Daoy (cell line): ENCODE results near the gene TPST1. TPM values are rescaled to one million over a fixed set of nuclear protein-coding genes. Genes with fewer than 3 reads are reported as not detected.
"Not testable (repeated sequence)": the region's sequence is repeated elsewhere in the genome, so short reads cannot be mapped to it uniquely, and the experiment has no call there.

Experiments used
- DNase-seq: peaks from one replicate; pipeline ENCODE4 v3.0.0-alpha.2; 2015; ENCODE audit warnings: low read depth
- total RNA-seq: library from RNA; depleted of rRNA; stranded (reverse); fragments of >200 nt; shearing (Covaris generic); gene quantifications from 2 replicates; pipeline ENCODE4 v1.2.3, GENCODE V29; 2014

The TPST1 gene
- total RNA-seq, 1 experiment from 2014 or later, result 87.1 TPM

DNA sequence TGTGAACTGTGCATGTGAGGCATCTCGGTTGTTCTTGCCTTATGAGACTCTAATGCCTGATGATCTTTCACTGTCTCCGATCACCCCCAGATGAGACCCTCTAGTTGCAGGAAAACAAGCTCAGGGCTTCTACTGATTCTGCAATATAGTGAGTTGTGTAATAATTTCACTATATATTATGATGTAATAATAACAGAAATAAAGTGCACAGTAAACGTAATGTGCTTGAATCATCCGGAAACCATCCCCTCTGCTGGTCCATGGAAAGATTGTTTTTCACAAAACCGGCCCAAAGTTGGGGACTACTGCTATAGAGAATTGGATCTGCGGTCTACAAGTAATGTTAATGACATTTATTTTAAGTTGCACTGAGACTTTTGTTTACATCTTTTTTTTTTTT lies 126.7 kb downstream of the TPST1 start:
- DNase-seq, result no peak

DNA sequence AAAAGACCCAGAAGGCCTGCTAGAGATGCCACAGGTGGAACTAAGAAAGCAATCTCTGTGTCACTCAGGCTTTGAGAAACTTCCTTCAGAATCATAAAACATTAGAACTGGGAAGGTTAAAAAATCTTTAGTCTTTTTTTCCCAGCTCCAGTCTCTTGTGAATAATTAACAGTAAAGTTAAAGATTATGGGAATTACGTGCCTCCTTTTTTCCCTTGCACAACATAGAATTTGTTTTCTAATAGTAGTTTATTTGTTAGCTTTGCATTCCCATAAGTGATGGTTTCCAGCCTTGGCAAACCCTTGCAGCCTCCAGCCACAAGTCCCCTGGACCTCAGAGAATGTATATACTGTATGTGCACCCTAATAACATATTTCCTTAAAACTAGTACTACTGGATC lies 128.3 kb downstream of the TPST1 start:
- DNase-seq, result no peak

DNA sequence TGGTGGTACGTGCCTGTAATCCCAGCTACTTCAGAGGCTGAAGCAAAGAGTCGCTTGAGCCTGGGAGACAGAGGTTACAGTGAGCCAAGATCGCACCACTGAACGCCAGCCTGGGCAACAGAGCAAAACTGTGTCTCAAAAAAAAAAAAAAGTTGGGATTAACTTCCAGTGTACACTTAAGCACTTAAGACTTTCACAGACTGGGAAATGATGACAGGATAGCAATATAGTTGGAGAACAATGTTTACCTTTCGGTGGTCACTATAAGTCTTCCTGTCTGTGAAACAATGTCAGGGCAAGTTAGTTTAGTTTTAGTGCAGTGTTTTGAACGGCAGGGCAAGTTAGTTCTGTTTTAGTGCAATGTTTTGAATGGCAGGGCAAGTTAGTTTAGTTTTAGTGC lies 130.2 kb downstream of the TPST1 start:
- no peak for DNase-seq

DNA sequence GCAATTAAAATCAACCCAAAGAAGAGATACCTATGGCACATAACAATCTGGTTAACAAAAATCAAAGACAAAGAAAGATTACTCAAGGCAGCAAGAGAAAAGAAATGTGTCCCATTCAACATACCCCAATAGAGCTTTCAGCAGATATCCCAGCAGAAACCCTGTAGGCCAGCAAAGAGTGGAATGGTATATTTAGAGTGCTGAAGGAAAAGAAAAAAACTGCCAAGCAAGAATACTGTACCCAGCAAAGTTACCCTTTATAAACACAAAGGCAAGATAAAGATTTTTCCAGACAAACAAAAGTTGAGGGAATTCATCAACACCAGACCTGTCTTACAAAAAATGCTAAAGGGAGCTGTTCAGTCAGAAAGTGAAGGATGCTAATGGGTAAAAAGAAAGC lies 131.6 kb downstream of the TPST1 start:
- DNase-seq, result no peak

DNA sequence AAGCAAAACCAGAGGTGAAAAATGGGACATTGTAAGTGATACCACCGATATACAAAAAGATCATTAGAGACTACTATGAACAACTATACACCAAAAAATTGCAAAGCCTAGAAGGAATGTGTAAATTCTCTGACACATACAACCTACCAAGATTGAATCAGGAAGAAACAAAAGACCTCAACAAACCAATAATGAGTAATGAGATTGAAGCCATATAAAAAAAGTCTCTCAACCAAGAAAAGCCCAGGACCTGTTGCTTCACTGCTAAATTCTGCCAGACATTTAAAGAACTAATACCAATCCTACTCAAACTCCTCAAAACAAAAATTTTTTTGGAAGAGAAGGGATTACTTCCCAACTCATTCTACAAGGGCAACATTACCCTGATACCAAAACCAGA lies 134.0 kb downstream of the TPST1 start:
- no peak for DNase-seq

DNA sequence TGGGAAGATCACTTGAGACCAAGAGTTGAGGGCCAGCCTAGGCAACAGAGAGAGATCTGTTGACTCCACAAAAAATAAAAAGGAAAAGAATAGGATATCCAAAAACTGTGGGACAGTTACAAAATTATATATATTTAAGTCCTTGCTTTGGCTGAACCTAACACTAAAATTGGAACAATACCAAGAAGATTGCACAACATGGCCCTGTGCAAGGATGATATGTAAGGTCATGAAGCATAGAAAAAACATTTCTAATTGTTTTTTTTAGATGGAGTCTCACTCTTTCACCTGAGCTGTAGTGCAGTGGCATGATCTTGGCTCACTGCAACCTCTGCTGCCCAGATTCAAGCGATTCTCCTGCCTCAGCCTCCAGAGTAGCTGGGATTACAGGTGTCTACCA lies 139.0 kb downstream of the TPST1 start:
- no peak for DNase-seq

DNA sequence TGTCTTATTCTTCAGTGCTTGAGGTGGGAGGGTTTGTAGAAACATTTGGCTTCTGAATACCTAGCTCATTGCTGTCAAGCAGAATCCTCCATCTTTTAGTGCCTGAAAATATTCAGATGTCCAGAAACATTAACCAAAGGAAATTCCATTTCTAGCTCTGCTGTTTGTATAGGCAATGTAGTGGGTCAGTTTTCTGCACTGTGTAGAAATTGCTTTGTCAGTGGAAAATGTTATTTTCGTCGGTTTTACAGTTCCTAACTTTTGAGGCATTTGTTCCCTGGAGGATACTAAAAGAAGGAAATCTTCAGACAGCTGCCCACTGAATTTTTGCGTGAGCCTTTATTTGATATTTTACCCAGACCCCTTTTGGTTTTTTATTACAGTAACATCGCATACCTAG lies 143.4 kb downstream of the TPST1 start:
- DNase-seq, result no peak

DNA sequence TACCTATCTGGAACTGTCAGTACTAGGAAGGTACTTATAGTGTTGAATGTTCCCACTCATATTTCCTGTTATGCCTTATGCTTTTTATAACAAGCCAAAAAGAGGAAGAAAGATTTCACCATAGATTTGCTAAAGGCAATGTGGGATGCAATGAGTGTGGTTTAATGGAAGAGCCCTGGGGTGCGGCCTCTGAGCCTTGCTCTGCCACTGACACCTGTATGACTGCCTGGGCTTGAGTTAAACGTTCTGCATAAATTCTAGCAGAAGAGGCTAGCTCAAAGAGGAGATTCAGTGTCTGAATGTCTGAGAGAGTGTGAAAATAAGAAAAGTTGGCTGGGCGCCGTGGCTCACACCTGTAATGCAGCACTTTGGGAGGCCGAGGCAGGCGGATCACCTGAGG lies 143.8 kb downstream of the TPST1 start:
- DNase-seq, result no peak

DNA sequence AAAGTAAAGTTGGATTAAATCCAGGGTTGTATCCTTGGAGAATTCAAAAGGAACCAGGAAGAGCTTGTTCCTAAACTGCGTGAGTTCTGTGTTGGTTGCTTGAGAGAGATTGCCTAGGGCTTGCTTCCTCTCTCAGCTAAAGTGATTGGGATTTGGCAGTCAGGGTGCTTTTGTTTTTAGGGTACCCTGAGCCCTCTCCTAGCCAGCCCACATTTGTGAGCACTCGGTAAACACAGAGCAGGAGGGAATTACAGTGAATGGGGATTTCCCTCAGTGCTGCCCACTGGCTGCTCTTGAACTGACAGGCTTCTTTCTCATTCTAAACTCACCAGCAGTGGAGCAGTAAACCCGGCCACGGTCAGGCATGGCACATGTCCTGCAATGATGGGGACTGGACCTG lies 146.9 kb downstream of the TPST1 start:
- peak; percentile 74 for DNase-seq

DNA sequence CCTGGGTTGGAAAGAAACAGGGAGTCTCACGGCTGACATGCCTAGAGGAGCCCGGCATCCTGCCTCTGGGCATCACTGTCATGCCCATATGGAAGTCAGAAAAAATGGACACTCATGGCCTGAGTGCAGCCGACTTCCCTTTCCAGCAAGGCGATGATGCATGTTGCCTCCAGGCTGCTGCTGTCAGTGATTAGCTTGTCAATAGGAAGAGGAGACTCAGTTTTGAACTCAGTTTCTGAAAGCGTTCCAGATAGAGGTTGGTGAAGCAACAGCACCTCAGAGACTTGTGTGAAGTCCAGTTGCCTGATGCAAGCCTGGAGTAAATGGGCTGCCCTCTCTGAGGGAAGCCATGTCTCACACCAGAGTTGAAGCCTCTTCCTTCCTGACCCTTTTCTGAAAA lies 148.4 kb downstream of the TPST1 start:
- no peak for DNase-seq

DNA sequence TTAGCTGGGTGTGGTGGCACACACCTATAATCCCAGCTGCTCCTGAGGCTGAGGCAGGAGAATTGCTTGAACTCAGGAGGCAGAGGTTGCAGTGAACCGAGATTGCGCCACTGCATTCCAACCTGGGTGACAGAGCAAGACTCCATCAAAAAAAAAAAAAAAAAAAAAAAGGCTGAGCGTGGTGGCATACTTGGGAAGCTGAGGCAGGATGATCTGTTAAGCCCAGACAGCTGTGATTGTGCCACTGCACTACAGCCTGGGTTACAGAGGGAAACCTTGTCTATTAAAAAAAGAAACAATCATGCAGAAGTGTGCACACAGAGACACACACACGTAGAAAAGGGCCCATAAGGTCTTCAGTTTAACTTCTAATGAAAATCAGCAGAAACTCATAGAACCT lies 150.6 kb downstream of the TPST1 start:
- no peak for DNase-seq

DNA sequence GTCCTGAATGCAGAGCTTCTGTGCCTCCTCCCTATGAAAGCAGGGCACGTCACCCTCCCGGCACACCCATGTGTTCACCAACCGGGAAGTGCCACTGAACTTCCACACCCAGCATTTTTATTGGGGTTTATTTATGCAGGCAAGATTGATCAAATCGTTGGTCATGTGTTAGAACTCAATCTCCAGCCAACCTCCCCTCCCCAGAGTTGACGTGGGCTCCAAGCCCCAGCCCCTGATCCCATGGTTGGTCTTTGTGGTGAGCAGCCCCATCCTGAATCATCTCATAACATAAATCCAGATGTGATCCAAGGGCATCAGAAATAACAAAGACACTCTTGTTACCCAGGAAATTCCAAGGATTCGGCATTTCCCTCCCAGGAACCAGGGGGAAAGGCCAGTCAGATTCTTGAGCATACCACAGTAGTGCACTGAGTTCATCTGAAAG lies 151.2 kb downstream of the TPST1 start:
- peak; percentile 89 for DNase-seq

DNA sequence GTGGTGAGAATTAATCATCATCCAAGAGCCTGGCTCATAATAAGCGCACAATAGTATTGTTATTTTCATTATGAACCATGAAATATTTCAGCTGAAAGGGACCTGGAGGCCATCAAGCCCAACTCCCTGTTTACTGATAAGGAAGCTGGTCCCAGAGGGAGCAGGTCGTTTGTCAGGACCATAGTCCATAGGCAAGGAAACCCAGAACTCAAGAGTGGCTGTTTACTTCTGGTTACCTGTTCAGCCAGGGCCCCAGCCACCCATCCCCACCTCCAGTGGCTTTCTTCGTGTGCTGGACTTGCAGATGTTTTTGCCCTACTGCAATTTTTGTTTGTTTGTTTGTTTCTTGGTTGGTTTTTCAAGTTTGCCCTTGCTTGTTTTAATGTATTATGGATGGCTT lies 152.0 kb downstream of the TPST1 start:
- DNase-seq, result no peak

DNA sequence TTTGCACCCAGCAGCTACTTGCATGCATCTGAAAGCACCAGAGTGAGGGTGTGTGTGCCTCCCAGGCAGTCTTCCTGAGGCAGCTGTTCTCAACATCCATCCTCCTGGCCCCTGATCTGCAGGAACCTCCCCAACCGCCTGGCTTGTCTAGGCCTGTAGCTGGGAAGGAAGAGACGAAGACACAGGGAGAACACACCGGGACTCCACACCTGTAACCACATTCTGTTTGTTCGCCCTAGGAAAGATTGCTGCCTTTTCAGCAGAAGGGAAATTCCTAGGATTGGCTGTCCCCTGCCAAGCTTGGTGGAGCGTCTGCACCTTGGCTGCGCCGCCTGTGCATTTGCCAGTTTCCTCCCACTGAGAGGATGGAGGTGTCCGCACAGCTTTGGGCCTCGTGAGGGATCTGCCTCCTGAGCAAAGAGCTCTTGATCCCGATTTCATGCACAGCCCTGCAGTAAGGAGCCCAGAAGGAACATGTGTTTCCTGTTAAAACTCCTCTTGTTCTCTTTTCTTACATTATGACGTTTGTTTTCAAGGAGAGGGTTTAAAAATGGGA lies 154.6 kb downstream of the TPST1 start:
- no peak for DNase-seq

DNA sequence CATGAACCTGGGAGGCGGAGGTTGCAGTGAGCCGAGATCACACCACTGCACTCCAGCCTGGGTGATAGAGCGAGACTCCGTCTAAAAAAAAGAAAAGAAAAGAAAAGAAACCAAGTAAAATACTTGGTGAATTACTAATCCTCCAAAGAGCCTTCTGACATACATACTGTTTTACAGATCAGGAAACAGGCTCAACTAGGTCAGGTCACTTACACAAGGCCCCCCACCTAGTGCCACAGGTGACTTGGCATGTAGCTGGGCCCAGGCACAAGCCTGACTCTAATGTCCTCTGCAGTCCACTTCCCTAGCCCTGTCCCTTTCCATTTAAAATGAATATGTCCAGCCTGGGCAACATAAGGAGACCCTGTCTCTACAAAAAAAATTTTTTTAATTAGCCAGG lies 157.0 kb downstream of the TPST1 start:
- DNase-seq, result no peak

DNA sequence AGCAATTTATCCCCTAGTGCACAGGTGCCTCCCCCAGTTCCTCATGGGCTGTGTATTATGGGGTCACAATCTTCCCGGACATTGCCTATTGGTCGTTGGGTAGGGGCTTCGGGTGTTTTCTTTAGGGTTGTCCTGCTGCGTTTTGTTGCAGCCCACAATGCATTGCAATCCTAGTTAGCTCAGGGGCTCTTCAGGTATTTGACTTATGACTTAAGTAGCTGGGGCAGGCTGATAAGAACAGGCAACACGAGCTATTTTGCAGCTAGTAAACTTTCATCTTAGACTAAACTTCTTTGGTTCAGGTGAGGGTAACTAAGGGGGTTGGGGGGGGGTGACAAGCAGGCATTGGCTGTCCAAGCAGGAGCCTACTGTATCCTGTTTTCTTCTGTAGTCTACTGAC lies 158.5 kb downstream of the TPST1 start:
- DNase-seq, result no peak

DNA sequence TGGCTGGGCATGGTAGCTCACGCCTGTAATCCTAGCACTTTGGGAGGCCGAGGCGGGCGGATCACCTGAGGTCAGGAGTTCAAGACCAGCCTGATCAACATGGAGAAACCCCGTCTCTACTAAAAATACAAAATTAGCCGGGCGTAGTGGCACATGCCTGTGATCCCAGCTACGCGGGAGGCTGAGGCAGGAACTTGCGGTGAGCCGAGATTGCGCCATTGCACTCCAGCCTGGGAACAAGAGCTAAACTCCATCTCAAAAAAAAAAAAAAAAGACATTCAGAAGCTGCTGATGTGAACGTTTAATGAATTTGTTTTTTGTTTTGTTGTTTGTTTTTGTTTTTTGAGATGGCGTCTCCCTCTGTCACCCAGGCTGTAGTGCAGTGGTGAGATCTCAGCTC lies 159.9 kb downstream of the TPST1 start:
- DNase-seq, result not testable (repeated sequence)

DNA sequence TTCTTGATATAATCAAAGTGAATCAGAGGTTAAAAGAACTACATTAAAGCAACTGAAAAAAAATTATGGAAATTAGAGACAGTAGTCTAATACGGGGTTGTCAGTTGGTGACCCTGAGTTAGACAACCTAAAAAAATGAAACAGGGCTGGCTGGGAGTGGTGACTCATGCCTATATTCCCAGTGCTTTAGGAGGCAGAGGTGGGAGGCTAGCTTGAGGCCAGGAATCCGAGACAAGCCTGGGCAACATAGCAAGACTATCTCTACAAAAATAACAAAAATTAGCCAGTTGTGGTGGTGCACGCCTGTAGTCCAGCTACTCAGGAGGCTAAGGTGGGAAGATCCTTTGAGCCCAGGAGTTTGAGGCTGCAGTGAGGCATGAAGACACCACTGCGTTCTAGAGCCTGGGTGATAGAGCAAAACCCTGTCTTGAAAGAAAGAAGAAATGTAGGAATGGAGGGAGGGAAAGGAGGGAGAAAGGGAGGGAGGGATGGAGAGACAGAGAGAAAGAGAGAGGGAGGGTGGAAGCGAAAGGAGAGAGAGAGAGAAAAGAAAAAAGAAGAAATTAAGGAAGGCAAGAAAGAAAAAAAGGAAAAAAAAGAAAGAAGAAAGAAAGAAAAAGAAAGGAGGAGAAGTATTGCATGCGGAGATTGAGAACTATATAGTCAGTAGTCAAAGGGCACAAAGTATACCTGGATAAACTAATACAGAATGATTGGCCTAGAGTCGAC lies 166.1 kb downstream of the TPST1 start:
- DNase-seq, result no peak

DNA sequence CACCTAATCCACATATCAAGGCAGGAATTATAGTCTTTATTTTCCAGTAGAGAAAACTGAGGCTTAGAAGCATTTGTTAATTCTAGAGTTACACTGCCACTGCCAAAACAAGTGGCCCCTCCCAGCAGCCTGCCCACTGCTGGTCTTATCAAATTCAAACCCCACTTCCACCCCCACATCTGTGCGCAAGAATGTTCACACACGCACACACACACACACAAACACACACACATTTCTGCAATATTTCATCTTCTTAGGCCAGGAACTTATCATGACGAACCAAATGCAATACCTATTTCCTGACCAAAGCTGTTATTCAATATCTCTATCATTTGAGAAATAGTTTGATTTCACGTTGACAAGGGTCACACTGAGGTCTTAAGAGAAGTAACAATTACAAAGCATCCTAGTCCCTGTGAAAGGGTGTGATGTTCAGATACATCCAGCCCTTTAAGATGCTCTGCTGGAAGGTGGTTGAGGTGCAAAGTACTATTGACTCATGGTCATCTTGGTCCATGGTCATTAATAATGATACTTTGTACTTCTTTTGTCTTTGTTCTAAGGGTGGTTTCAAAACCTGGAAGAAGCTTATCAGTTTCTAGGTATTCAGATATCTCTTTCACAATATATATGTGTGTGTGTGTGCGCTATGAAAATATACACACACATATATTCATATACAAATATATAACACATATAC lies 169.2 kb downstream of the TPST1 start:
- DNase-seq, result not testable (repeated sequence)

DNA sequence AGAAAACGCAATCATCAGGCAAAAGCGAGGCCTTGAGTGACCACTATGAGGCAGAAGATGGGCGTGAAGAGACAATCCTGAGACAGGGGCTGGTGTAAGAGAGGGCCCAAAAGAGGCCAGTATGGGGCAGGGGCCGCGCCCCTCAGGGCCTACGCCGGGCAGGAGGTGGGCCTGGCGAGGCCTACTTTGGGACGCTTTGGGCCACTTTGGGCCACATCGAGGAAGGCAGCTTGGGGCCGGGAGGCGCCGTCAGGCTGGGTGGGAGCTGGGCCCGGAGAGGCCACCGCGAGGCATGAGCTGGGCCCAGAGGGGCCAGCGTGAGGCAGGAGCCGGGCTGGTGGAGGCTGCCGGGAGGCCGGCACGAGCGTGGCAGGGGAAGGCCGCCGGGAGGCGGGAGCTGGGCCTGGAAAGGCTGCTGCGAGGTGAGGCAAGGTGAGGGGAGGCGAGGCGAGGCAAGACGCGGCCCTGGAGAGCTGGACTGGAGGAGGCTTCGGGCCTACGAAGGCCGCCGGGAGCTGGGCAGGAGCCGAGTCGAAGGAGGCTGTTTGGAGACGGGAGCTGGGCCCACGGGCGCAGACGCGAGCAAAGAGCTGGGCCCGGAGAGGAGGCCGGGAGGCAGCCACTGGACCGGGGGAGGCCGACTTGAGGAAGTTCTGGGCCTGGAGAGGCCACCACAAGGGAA lies 171.3 kb downstream of the TPST1 start:
- no peak for DNase-seq

DNA sequence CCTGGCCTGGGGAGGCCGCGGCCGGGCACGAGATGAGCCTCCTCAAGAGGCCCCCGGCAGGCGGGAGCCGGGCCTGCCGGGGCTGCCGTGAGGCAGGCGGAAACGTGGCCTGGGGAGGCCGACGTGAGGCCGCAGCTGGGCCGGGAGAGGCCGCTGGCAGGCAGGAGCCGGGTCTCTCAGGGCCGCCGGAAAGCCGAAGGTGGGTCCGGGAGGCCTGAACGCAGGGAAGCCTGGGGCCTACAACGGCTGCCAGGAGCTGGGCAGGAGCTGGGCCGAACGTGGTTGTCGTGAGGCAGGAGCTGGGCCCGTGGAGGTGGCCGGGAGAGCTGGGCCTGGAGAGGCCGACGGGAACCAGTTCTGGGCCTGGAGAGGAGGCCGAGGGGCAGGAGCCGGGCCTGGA lies 171.9 kb downstream of the TPST1 start:
- DNase-seq, result no peak

DNA sequence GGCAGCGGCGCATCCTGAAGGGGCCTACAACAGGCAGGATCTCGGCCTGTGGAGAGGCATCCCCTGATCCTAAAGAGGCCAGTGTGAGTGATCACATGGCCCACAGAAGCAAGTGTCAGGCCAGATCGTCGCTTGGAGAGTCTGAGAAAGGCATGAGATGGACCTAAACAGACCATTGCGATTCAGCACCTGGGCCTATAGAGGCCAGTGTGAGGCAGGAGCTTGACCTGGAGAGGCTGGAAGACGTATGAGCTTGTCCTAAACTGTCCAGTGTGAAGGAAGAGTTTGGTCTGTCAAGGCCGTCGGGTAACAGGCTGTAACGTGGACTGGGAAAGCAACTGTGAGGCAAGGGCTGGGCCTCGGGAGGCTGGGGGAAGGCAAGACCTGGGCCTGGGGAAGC lies 172.6 kb downstream of the TPST1 start:
- DNase-seq, result no peak
